Erythroblast (primary cell): ENCODE results near the gene LHPP.

Experiments used
- GATA1 ChIP-seq: IDR thresholded peaks from 2 replicates; pipeline ENCODE4 v1.6.1; 2011; ENCODE audit warnings: low read depth, mild to moderate bottlenecking, control low read depth, low read length, moderate library complexity
- POLR2A ChIP-seq: IDR thresholded peaks from 2 replicates; pipeline ENCODE4 v1.6.1; 2011; ENCODE audit warnings: mild to moderate bottlenecking, low read length

GRCh38 chr10:124657806-124658205 lies 196.2 kb downstream of the LHPP start:
- TF ChIP-seq POLR2A (no peak), GATA1 (no peak)
